HT1080 (cell line): Measurements from ENCODE around the gene ACTR3. TPM values are rescaled to one million over a fixed set of nuclear protein-coding genes. Genes with fewer than 3 reads are reported as not detected.
"Not testable (repeated sequence)": the region's sequence is repeated elsewhere in the genome, so short reads cannot be mapped to it uniquely, and the experiment has no call there.

Experiments used
- DNase-seq: peaks from one replicate; pipeline ENCODE4 v3.0.0-alpha.2; 2015; ENCODE audit warnings: low read depth
- polyA plus RNA-seq, 2 experiments: library from polyadenylated mRNA; depleted of rRNA; stranded (reverse); fragments of >200 nt; gene quantifications; 2 replicates each; pipeline ENCODE4 v1.2.3, GENCODE V29; 2015
- total RNA-seq: library from RNA; depleted of rRNA; stranded (reverse); fragments of >200 nt; shearing (Covaris generic); gene quantifications from 2 replicates; pipeline ENCODE4 v1.2.3, GENCODE V29; 2014; rRNA removed

The ACTR3 gene
- 293 and 373 TPM in 2 replicates for total RNA-seq
- 239 and 281 TPM in 2 replicates for polyA plus RNA-seq (2015; cell fraction: cytosol; rRNA removed)
- polyA plus RNA-seq (2015; cell fraction: nucleus; rRNA removed) = 318 and 355 TPM in 2 replicates

DNA sequence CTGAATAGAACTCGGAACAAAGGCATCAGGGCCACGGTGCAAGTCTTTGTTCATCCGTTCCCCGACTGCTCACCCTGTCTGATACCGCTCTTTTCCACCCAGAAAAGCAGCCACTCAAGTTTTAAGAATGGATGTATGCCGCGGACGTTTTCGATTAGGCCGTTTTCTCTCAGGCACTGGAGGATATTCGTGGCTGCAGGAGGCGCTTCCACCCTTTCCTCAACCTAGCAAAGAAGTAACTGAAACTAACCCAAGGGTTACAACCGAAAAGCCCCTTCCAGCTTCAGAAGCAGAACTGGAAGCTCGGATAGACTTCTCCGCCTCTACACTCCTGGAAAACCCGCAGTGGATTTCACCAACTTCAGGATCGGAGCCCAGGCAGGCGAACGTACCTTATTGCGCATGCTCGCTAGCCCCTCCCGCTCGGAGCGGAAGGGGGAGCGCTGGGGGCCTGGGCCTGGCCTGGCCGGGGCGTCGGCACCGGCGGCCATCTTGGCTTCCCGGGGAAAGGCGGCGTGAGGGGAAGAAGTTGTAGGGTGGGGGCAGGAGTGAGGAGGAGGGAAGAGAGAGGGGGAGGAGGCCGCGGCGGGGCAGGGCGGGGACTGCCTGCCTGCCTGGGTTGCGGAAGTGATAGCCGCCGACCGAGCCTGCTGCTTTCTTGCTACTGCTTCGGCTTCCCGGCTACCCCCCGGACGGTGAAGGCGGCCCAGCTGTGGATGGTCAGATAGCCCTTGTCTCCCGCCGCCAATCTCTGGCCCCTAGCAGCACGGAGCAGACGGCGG is at the start of gene ACTR3:
Gene ACTR3, plus strand, starts transcription at position 619 of the 782 bp plus-strand sequence. CDS start 191 bp downstream, outside the sequence.
- DNase-seq = peak; percentile 97

DNA sequence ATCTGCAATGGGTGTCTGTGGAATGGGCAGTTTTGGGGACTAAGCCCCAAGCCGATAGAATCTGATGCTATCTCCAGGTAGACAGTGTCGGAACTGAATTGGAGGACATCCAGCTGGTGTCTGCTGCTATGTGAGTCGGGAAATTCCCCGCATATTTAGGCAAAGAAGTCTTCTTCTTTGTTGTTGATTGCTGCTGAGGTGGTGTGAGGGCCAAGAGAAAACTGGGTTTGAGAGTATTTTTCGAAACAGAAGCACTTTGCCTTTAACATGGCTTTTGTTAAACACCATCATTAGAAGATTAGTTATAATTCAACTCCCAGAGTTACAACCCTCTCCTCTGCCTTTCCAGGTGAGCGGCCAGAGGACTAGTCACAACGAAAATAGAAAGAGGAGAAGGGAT is 49.4 kb upstream of the ACTR3 start:
- DNase-seq = no peak

DNA sequence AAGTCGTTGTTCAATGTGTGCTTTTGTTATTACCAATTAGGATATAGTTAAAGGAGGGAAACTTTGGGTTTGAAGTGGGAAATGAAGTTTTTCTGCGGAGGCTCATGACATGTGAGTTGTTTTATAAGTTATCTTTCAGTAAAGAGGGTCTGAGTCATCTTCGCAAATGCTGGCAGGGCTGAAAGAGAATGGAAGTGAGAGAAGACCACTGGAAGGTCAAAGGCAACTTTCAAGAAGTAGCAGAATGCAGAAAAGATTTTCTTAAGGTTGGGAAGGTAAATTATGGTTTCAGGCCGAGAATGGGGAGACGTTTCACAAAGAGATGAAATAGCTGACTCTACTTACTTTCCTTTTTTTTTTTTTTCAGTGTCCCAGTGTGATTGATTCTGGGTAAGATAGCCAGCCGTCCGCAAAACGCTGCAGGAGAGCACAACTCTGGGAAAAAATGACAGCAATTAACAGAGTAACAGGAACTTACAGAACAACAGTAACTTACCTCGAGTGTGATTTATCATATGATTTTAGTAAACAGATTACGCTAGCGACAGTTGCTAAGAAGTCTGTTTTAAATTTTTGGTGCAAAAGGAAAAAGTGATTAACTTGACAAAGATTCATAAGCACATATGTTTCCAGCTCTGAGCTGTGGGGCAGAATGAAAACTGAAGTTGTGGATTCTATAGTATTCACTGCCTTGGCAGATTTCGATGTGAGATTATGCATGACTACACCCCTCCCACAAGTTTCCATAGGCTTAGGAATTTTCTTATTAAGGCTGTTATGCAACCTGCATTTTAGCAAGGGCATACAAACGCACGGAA is 46.8 kb upstream of the ACTR3 start:
- DNase-seq = no peak

DNA sequence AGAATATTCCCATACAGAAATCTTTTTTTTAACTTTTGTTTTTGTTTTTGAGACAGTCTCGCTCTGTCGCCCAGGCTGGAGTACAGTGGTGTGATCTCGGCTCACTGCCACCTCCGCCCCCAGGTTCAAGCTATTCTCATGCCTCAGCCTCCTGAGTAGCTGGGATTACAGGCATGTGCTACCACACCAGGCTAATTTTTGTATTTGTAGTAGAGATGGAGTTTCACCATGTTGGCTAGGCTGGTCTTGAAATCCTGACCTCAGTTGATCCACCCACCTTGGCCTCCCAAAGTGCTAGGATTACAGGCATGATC is 46.2 kb upstream of the ACTR3 start:
- DNase-seq = not testable (repeated sequence)

DNA sequence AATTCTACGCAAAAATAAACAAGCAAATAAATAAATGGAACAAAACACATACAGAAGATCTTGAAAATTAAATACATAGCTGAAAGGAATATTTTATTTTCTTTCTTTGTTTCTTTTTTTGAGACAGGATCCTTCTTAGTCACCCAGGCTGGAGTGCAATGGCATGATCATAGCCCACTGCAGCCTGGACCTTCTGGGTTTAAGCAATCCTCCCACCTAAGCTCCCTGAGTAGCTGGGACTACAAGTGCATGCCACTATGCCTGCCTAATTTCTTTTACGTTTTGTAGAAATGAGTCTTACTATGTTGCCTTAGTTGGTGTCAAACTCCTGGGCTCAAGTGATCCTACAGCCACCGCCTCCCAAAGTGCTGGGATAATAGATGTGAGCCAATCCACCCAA is 44.6 kb upstream of the ACTR3 start:
- no peak for DNase-seq

DNA sequence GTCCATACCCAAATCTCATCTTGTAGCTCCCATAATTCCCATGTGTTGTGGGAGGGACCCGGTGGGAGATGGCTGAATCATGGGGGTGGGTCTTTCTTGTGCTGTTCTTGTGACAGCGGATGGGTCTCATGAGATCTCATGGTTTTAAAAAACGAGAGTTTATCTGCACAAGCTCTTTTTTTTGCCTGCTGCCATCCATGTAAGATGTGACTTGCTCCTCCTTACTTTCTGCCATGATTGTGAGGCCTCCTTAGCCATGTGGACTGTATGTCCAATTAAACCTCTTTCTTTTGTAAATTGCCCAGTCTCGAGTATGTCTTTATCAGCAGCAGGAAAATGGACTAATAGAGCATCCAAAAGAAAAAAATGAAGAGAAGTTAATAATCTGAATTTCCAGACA is 44.1 kb upstream of the ACTR3 start:
- DNase-seq = not testable (repeated sequence)

DNA sequence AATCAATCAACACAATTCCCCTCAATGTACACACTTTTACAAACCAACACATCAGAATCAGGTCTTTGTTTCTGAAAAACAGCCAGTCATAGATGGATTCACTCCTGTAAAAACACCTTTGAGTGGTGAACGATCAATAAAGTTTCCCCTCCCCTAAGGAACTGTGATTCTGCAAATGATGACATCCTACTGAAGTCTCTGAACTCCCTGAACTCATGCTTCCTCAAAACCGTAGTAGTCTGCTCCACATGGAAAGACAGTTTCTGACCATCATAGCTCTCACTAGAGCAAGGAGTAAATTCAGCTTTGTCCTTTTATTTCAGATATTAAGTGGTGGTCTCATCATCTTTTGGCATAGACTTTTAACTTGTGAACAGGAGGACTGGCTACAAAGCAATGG is 43.5 kb upstream of the ACTR3 start:
- no peak for DNase-seq

DNA sequence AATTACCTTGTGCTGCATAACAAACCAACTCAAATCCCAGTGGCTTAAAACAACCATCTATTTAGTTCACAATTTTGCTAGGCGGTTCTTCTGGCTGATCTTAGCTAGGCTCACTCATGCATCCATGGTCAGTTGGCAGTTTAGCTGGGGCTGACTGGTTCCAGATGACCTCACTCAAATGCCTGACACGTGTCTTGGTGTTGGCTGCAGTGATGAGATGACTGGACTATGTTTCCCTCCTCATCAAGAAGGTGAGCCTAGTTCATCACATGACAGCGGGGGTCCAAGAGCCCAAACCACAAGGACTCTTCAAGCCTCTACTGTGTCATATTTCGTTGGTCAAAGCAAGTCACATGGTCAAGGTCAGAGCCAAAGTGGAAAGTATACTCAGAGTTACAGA is 42.7 kb upstream of the ACTR3 start:
- DNase-seq = peak; percentile 87

DNA sequence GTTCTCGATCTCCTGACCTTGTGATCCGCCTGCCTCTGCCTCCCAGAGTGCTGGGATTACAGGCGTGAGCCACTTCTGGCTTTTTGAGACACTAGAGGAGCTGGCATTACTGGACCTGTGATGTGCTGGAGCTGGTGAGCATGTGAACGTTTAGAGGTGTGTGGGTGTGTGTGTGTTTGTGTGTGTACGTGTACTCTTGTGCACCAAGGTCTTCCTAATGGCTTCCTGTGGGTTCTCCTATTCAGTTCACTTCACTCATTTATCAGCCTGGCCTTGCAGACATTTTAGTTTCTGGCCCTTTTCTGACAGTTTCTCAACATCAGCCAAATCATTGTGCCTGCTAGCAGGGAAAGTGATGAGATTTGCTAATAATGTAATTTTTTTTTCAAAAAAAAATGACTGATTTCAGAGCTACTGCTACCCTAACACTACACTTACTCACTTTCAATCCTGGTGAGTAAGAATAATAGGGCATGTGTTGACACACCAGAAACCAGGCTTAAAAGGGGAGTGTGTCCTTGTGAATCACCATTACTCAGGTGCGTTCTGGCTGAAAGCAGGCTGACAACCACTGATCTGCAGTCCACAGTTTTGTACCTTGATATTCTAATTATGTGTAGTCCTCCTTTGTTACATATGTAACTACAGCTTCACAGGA is 41.0 kb upstream of the ACTR3 start:
- peak; percentile 87 for DNase-seq

DNA sequence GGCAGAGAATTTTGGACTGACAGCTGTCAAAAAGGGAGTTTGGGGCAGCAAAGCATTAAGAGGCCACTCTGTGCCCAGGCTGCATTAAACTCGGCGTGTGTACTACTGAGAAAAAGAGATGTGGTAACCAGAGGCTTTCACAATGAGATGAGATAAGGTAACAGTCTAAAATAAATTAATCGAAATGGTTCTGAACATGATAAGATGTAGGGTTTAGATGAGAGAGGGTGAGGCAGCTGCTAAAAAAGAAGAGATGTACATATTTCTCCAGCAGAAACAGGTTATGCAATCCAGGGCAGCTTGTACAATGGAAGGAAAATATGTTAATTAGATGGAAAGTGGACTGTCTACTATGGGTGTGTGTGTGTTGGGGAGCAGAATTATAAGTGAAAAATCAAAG is 39.2 kb upstream of the ACTR3 start:
- no peak for DNase-seq

DNA sequence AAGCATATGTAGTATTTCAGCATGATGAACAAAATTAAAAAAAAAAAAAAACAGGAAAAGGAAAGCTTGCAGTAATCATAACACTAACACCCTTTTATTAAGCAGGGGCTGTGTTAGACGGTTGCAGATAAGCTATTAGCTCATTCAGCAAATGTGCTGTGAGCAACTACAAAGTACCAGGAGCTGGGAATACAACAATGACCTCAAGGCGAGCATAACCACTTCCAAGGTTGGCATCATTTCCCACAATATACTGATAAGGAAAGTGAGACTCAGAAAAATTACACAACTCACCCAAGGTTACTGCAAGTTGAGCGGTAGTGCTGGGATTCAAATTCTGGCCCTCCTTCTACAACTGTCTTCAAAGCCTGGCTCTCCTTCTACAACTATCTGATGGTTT is 38.2 kb upstream of the ACTR3 start:
- peak; percentile 27 for DNase-seq

DNA sequence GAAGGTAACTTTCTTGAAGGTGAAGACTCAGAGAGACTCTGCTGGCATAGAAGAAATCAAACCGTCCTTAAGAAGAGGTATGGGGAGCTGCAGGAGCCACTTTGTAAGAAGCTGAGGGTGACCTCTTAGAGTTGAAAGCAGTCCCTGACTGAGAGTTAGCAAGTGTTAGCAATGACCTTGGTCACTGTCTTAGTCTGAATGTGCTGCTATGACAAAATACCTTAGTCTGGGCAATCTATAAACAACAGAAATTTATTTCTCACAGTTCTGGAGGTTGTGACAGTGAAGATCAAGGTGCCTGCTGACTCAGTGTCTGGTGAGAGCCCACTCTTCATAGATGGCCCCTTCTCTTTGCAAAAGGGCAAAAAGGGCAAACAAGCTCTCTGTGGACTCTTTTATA is 35.7 kb upstream of the ACTR3 start:
- DNase-seq = no peak

DNA sequence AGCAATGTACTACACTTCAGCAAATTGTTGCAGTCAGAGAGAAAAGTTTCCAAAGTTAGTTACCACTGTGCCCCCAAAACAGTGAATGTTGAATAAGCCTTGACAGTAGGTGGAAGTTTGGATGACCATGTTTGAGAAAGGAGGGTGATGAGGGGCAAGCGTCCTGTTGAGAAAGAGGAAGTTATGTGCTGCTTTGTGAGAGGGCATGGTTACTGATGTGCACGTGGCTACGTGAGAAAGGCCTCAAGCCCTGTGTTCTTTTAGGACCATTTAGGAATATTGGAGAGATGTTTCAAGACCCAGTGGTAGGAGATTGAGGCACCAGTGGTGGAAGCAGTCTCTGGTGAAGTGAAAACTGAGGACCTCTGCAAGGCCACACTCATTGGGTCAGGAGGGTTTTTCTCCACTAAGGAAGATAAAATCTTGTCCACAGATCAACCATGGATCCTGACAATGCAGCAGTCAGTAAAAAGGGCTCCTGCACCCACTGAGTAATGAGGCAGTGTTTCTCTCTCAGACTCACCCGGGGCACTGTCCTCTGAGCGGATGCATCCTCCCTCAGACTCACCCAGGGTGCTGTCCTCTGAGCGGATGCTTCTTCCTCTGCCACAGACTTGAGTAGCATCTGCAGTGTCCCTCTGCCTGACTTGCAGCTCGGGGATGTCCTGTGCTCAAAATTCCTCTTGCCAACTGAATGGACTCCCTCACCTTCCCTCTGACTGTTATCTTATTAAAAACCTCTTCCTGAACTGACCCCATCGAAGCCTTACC is 34.7 kb upstream of the ACTR3 start:
- DNase-seq = no peak

DNA sequence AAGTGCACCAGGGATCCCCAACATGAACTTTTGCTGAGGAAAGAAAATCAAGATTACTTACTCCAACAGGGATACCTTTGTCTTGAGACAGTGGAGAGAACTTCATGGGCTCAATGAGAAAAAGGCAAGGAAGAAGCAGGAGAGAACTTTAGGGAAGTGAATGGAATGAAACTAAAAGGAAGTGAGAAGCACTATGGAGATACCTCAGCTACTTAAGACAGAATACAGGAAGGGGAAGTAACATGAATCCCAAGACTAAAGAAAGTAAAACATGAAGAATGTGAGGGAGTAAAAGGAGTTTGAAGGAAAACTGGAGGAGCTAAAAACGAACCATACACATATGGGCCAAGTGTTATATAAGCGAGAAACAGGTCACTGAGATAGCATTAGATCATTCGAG is 32.4 kb upstream of the ACTR3 start:
- no peak for DNase-seq

DNA sequence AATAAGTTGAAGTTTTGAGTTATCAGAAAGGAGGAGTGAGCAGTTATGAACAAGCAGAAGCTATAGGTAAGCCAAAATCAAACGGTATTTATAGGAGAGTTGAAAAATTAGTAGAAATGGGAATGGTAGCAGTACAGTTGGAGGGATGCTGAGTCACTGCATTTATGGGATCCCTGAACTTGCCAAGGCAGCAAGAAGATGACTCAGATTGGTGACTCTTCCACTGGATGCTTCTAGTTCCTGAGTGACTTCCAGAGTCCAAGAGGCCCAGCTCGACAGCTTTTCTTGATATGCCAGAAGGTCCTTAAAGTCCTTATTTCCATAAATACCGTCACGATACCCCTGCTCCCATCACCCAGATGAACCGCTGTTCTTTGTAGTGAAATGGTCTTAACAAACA is 31.1 kb upstream of the ACTR3 start:
- peak; percentile 88 for DNase-seq

DNA sequence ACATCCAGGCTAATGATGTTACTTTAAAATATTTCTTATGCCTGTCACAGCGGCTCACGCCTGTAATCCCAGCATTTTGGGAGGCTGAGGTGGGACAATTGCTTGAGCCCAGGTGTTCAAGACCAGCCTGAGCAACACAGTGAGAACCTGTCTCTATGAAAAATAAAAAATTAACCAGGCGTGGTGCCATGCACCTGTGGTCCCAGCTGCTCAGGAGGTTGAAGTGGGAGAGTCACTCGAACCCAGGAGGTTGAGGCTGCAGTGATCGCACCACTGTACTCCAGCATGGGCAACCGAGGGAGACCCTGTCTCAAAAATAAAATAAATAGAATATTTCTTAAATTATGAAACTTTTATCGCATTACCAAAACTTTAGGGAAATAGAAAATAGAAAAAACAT is 28.1 kb upstream of the ACTR3 start:
- no peak for DNase-seq

DNA sequence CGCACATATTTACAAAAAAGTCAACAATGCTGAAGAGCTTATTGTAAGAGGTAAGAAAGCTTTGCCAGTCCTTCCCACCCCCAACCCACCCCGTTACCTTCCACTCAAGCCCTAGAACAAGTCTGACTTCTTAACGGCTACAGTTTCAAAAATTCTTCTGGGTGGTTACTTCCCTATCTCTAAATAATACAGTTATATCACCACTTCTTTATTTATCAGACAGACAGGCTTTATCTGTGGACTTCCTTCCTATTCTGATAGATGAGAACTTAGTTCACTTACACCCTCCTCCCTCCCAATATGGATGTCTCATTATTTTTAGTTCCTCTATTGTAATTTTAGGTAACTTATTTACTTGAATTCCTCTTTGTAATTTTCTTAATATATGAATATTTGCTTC is 26.7 kb upstream of the ACTR3 start:
- DNase-seq = no peak

DNA sequence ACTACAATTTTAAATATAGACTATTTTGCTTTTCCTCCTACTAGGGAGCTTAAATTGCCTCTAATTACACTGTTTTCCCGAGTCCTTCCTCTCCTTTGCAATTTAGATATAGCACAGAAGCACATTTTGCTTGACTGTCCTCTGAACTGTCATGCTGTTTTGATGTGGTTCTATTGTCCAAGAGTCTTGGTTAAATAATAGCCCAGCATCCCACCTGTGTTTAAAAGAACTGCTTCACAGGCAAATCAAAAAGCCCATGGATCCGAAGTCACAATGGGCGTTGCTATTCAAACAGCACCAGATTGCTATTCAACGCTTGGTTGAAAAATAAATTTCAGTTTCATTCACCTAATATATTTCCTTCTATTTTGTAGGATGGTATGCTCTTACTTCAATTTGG is 22.3 kb upstream of the ACTR3 start:
- no peak for DNase-seq

DNA sequence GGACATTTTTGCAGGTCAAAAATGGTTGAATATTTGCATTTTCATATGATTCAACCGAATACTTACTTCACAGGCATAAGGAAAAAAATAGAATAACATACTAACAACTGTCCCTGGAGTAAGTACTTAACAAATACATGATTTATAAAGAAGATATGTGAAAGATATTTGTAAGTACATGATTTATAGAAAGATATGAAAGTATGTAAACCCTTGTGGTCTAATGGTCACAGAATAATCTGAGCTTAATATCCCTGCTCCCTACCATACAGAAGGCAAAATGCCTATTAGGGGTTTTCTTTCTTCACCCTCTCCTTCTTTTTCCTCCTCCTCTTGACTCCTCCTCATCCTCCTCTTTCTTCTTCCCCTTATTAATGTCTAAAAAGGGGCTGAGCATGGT is 20.6 kb upstream of the ACTR3 start:
- DNase-seq = no peak

DNA sequence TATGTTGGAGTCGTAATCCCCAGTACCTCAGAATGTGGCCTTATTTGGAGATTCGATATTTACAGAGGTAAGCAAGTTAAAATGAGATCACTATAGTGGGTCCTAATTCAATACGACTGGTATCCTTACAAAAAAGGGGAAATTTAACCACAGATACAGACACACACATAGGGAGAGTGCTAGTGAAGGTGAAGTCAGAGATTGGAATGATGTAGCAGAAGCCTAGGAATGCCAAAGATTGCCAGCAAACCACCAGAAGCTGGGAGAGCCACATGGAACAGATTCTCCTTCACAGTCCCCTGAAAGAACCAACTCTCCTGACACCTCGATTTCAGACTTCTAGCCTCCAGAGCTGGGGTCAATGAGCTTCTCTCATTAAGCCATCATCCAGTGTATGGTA is 17.7 kb upstream of the ACTR3 start:
- peak; percentile 52 for DNase-seq

DNA sequence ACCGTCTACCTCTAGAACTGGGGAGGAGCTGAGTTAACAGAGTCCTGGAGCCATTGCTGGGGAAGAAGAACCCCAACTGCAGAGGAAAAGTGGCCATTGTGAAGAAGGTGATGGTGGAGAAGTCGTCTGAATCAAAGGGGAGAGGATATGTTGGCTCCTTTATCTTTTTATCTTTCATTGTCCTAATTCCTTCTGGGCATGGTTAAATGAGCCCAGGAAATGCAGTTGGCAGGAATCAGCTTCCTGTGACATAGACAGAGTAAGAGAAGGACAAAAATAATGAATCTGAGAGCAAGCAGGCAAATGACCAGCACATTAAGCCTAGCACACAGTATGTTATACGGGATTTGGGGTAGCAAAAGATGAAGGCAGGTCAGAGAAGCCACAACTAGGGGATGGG is 16.0 kb upstream of the ACTR3 start:
- DNase-seq = no peak
